Measurements from ENCODE around the gene ATP2B2. TPM values are rescaled to one million over a fixed set of nuclear protein-coding genes. Genes with fewer than 3 reads are reported as not detected.

The ATP2B2 gene
- total and polyA plus RNA-seq, 2 of the 8 experiments (the other 6 are each of a cell fraction or from before 2014, with no cell fraction given) = 0.14 to 1.2 TPM

DNA sequence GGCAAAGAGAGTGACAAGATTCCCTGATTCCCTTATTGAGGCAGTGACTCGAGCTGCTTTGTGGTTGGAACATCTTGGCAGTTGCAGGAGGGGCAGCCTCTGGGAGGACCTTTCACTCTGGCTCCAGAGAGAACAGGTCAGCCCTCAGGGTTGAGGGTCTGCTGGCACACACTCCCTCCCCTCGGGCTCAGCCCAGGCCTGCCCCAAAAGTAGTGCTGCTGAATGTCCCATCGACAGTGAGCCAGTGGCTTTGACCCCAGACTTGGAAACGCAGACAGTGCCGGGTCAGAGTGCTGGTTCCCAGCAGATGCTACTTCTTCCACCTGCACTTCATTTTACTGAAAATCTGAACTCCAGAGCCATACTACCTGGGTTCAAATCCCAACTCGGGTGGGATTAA is 25.6 kb upstream of the ATP2B2 start:
- TF ChIP-seq, protein P1, sequence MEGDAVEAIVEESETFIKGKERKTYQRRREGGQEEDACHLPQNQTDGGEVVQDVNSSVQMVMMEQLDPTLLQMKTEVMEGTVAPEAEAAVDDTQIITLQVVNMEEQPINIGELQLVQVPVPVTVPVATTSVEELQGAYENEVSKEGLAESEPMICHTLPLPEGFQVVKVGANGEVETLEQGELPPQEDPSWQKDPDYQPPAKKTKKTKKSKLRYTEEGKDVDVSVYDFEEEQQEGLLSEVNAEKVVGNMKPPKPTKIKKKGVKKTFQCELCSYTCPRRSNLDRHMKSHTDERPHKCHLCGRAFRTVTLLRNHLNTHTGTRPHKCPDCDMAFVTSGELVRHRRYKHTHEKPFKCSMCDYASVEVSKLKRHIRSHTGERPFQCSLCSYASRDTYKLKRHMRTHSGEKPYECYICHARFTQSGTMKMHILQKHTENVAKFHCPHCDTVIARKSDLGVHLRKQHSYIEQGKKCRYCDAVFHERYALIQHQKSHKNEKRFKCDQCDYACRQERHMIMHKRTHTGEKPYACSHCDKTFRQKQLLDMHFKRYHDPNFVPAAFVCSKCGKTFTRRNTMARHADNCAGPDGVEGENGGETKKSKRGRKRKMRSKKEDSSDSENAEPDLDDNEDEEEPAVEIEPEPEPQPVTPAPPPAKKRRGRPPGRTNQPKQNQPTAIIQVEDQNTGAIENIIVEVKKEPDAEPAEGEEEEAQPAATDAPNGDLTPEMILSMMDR (IDR thresholded peaks at IDR 0.05; ENCODE audit: control extremely low read depth in 1 of 3, insufficient read depth in 1 of 3, low read depth in 1 of 3, low read length in 3 of 3) = no peak
- Histone ChIP-seq H3K79me2 (ENCODE audit: control insufficient read depth in 1 of 2, insufficient read depth in 2 of 2, low read length in 2 of 2) (no peaks in the 10 kb centered on the region), H3K4me2 (ENCODE audit: insufficient read depth in 1 of 2, low read depth in 2 of 2, low read length in 2 of 2) (no peak overlapping the region), H2BK5ac (ENCODE audit: low read depth, low read length) (no peak overlapping the region), H3K9ac (replicated peaks in 1 of 4; ENCODE audit: extremely low read depth in 1 of 4, low read depth in 3 of 4, low read length in 3 of 4) (no peak overlapping the region), H2BK12ac (ENCODE audit: low read depth, low read length) (no peak overlapping the region), H4K20me1 (replicated peaks in 1 of 2; ENCODE audit: control insufficient read depth in 1 of 2, insufficient read depth in 2 of 2, low read length in 2 of 2) (no peaks in the 10 kb centered on the region), H3K23ac (ENCODE audit: insufficient read length) (no peak overlapping the region), H3K9me3 (ENCODE audit: insufficient read depth in 2 of 2, low read depth in 1 of 2, low read length in 1 of 2) (no peaks in the 10 kb centered on the region), H3K79me1 (ENCODE audit: low read depth, low read length) (no peaks in the 10 kb centered on the region), H3K23me2 (ENCODE audit: low read depth, low read length) (no peaks in the 10 kb centered on the region), H4K8ac (ENCODE audit: extremely low read depth, insufficient read depth, low read length) (no peak overlapping the region), H3K36me3 (ENCODE audit: control insufficient read depth in 2 of 4, insufficient read depth in 4 of 4, low read length in 3 of 4) (no peaks in the 10 kb centered on the region), H2BK15ac (ENCODE audit: low read length) (no peak overlapping the region), H3K27ac (ENCODE audit: low read depth, low read length) (no peak overlapping the region), H3K14ac (ENCODE audit: insufficient read length) (no peak overlapping the region), H2BK20ac (ENCODE audit: low read length) (no peak overlapping the region), H3K27me3 (replicated peaks in 1 of 4; ENCODE audit: control insufficient read depth in 3 of 4, extremely low read depth in 1 of 4, insufficient read depth in 3 of 4, low read length in 3 of 4) (no peaks in the 10 kb centered on the region), H3K18ac (ENCODE audit: extremely low read depth, low read length) (no peak overlapping the region), H4K5ac (ENCODE audit: insufficient read length, low read depth, low read length) (no peak overlapping the region), H3K56ac (replicated peaks; ENCODE audit: insufficient read length, low read depth, low read length) (no peak overlapping the region), H3K4me3 (ENCODE audit: extremely low read depth in 1 of 4, insufficient read depth in 2 of 4, low read depth in 3 of 4, low read length in 4 of 4) (no peak overlapping the region), H2BK120ac (replicated peaks; ENCODE audit: low read depth, low read length) (no peak overlapping the region), H3K4me1 (replicated peaks in 1 of 4; ENCODE audit: control insufficient read depth in 3 of 4, insufficient read depth in 4 of 4, low read length in 3 of 4) (no peaks in the 10 kb centered on the region), H2AFZ (ENCODE audit: low read length) (peak overlapping the region; percentile 60; the same call in 1 of the 2 replicates), H3K4ac (replicated peaks; ENCODE audit: insufficient read length, low read depth, low read length) (no peak overlapping the region), H4K91ac (replicated peaks; ENCODE audit: insufficient read length, low read length) (no peak overlapping the region), H2AK5ac (ENCODE audit: low read depth, low read length) (no peak overlapping the region)
- DNase-seq (ENCODE audit: low read depth in 1 of 2, low spot score in 2 of 2) = peak in 1 of 2 experiments; percentile 33
- WGBS, 2 experiments (ENCODE audit: extremely low coverage in 1 of 2, insufficient coverage in 1 of 2, insufficient read length in 1 of 2, insufficient replicate concordance in 2 of 2, low coverage in 1 of 2, low lambda C conversion rate in 2 of 2, missing lambda C conversion rate in 1 of 2) = 82% methylated on average over 6 of the region's 6 CpGs; no CpG with 5 or more reads in 1 of the 2 experiments
- no peak for FAIRE-seq
- CTCF ChIA-PET (ENCODE audit: partially characterized antibody) = interaction anchor here (0.7 kb wide), 1 partner anchor 267 kb away, joined by 3 read pairs; no protein-coding TSS in a partner anchor
- POLR2A ChIA-PET (ENCODE audit: partially characterized antibody) = no interaction called here

Measured in H1 (cell line).